Measurements from ENCODE around the gene CNTRL.
"Not testable (repeated sequence)": the region's sequence is repeated elsewhere in the genome, so short reads cannot be mapped to it uniquely, and the experiment has no call there.

CNTRL gene

DNA sequence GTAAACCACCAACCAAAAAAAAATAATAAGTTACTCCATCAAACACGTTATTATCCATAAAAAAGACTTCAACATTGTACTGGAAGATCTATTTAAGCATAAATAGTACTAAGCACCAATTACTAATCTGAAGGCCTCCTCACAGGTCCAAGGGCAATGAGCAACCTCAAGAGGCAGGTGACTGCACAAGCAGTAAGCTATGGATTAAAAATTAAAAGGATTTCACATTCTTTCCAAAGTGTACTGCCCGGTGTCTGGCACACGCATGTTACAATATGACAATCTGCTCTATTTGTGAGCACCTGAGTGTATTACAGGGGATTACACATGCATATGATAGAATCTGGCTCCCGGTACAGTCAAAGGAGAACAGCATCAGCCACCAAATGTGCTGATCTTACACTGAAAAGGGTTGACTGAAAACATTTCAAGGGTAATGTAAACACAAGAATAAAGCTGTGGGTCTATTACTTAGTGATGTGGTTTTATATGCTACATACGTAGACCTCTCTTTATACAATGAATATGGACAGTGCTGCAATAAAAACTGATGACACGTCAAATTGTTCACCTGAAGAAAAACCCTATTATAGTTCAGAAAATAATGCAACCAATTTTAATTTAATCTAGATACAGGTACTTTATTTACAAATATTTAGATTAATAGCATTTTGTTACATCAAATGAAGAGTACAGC is 104.1 kb downstream of the CNTRL start:
- DNase-seq (ENCODE audit: low read depth in 2 of 2), result no peak

DNA sequence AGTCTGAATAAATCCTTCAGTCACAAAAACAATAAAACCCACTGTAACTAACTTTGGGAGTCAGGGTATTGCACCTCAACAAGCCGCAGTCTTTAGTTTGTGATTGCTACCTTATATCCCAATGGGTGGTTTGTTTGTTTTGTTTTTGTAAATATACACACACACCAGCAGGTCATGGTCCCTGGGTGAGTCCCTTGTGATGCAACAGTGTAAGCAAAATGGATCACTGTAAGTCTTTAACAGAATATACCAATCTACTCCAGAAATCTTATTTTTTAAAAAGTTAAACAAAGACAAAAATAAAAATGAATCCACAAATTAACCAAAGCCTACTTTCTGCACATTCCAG is 104.6 kb downstream of the CNTRL start:
- not testable (repeated sequence) for DNase-seq (ENCODE audit: low read depth in 2 of 2)

DNA sequence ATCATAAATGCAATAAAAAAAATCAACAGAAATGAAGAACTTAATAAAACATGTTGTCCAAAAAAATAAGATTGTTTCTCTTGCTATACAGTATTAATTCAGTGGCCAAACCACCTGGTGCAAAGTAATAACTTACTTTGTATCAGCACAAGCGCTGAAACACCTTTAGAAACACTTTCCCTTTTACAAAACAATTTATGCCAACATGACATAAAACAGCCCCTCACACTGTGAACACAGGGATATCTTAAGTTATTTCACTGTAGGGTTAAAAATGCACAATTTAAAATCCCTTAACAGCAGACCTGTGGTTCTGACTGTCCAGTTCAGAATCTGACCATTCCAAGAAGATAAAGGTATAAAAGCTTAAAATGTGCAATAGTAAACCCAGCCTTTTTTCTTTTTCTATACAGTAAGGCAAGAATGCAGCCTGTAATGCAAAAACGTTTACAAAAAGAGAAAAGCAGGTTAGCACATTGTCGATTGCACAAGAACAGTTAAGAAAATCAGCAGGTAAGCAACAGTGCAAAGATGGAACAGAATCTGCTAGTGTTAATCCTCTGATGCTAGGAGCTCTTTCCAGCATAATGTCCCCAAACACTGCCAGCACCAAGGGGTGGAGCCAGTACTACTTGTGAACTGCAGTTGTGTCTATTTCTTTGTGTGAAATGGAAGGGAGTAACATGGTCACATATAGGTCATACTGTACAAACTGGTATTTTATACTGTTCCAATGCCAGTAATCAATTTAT is 105.4 kb downstream of the CNTRL start:
- DNase-seq (ENCODE audit: low read depth in 2 of 2), result no peak

DNA sequence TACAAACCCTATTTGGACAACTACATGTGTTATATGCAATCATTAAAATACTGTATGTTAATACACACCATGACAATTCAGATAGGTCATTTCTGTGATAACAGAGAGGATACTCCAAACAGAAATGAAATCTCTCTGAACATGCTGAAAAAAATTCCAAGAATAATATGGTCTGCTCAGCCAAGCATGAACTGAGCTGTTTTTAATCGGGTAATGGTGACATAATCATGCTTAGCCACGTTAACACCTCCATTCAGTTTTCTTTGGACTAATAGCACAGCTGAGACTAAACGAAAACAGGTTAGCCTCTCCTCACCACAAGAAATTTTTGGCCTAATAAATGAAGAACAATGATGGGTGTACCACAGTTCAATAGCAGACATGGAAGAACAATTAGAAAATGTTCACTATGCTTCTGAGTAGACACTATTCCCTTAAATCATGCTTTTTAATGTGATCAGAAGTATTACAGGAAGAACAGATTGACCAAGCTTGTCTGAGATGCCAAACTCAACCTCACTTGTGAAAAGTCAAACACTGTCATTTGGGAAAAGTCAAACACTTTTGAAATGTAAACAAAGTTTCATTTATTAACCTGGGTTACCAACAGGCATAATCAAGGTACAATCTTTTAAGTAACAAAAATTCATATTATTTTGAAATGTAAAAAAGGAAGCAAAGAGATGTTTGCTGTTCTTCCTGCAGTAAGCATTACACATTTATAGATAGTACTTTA is 107.5 kb downstream of the CNTRL start:
- DNase-seq (ENCODE audit: low read depth in 2 of 2), result no peak

DNA sequence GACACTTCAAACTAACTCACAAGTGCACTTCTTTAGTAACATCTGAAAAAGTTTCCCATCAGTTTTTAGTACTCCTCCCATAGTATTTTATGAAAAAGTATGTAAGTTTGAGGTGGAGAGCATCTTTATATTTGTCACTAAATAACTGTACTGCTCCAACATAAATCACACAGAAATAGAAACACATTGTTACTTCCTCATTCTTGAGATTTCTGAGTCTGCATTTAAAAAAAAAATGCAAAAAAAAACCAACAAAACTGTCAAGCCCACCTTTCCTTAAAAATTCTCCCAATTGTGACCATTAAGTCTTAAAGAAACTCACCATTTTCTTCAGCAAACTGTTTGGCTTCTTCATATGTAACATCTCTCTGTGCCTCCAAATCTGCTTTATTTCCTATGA is 108.2 kb downstream of the CNTRL start:
- DNase-seq (ENCODE audit: low read depth in 2 of 2), result no peak

DNA sequence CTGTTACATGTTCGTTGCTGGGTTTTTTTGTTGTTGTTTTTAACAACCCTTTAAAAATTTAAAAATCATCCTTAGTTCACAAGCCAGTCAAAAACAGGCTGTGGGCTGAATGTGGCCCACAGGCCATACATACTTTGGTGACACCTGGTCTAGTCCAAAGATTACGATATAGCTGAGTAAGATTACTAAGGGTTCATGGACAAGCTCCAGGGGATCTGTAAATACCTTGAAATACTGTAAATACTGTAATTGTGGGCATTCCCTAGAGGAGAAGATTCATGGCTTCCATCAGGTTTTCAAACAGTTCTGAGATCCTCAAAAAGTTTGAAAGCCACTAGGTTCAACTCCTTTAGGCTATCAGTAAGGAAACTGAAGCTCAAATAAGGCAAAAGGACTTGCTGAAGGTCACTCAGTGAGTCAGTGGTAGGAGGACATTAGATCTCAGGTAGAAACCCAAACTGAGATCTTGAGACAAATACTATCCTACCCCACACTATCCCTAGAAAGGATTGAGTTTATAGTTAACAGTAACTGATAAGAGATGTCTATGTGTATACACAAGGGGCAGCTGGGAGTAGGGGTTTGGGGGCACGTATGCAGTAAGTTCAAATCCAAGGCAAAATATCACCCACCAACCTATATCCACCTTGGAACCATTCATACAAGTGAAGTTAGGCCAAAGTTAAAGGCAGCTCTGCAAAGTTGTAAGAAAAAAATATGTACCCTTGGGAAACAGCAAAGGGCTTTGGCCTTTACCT is 109.1 kb downstream of the CNTRL start:
- DNase-seq (ENCODE audit: low read depth in 2 of 2), result no peak

DNA sequence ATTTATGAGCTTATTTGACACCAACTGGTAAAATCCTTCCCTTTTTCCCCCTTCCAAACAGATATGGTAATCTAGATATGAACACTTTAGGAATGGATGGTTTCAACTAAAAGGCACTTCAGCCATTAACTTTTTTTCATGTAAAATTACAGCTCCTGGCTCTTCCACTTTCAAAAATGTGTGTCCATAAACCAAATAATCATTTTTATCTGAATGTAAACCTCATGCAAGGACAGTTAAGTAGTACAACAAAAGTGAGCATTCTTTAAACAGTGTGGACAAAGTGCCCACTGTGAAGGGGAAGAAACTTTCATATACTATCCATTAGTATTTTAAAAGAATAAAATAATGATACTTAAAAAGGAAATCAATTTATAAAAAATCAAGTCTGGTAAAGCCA is 109.7 kb downstream of the CNTRL start:
- DNase-seq (ENCODE audit: low read depth in 2 of 2), result no peak

DNA sequence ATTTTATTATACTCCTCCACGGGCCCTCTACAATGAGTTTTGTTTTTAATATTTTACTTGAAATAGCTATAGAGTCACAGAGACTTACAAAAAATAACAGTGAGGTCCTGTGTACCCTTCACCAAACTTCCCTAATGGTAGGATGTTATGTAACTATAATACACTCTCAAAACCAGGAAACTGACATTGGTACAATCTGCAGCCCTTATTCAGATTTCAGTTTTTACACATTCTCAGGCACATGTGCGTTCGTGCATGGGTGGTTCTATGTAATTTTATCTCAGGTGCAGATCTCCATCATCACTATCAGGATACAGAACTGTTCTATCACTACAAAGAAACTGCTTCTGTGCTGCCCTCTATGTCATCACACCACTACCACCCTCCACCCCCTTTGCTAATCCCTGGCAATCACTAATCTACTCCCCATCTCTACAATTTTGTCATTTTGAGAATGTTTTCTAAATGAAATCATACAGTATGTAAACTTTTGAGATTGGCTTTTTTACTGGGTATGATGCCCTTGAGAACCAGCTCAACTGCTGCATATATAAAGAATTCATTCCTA is 110.5 kb downstream of the CNTRL start:
- DNase-seq (ENCODE audit: low read depth in 2 of 2), result no peak

DNA sequence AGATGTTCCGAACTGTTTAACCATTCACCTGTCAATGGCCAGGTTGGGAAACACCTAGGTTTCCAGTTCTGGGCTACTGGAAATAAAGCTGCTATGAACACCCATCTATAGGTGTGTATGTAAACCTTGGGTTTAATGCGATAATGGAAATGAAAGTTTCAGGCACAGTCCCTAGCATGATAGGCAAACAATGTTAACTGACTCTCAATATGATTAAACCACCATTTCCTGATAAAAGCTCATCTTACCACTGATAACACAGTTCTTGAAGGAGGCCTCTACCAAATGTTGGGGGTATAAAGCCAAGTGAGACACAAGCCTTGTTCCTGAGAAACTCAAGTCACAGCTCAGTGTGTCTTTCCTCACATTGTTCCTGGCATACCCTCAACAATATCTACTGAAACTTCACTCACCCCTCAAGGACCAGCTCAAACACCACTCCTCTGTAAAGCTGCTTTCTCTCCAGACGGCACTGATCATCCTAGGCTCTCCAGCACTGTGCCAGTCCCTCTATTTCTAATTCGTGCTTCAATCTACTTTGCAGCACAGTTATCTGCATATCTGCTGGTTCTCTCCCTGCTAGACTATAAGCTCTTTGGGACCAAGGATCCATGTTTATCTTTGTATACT is 111.1 kb downstream of the CNTRL start:
- no peak for DNase-seq (ENCODE audit: low read depth in 2 of 2)

DNA sequence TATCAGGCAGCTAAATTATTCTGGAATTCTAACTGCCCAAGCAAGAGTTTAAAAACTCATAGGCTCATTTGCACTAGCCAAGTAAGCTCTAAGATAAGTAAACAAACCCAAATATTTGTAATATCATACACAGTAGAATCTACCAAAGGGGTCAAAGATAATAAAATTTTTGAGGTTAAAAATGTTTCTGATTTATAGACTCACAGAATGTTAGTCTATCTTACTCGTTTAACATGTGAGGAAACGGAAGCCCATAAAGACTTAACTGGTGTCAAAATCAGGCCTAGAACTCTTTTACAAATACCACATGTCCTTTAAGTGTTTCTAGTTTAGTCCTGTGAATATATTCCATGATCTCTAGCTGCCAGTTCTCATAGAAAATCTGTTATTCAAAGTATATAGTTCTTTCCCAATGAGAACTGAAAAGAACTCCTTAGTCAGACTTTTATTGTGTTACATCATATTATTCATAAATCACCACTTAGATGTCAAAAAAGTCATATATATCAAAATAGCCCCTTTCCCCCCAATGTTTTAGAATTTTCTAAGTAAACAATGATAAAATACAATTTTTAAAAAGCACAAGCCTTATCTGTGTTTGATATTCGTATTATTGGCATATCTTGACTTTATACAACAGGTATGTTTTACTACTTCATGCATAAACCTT is 113.0 kb downstream of the CNTRL start:
- DNase-seq (ENCODE audit: low read depth in 2 of 2), result no peak

DNA sequence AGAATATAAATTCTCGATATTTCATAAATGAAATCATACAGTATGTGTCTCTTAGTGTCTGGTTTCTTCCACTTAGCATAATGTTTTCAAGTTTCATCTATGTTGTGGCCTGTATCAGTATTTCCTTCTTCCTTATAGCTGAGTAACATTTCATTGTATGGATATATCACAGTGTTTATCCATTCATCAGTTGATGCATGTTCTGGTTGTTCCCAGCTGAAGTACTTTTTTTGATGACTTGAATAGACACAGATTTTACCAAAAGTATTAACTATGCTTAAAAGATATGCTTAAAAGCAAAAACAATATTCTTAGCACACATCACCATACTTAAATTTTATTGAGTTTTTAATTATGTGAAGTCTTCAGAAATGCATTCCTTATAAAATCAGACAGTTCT is 114.3 kb downstream of the CNTRL start:
- DNase-seq (ENCODE audit: low read depth in 2 of 2), result no peak

DNA sequence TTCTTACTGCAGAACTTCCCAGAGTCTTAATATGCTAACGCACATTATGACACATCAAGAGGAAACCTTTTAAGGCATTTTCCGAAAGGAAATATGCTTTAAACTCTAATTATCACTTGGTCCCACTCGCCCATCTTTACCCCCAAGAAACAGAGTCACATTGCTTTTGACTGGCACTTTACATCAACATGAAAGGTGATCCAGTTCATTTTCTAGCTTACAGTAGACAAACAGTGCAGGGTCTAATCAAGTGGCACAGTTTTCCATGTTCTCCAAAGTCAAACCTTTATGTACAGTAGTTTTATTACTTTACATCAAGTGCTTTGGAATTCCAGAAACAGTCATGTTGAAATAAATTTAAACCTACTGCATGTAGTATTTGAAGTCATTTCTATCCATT is 114.9 kb downstream of the CNTRL start:
- no peak for DNase-seq (ENCODE audit: low read depth in 2 of 2)

DNA sequence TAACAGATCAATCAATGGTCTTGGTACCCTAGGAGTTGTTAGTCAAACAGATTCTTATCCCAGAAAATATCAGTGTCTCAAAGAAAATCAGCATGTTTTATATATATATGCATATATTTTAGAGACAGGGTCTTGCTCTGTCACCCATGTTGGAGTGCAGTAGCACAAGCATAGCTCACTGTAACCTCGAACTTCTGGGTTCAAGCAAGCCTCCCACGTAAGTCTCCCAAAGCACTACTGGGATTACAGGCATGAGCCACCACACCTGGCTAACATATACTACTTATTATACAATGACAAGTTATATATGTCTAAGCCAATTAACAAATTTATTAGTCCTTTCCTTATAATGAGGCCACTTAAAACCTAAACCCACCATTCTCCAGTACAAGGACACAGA is 116.5 kb downstream of the CNTRL start:
- no peak for DNase-seq (ENCODE audit: low read depth in 2 of 2)

DNA sequence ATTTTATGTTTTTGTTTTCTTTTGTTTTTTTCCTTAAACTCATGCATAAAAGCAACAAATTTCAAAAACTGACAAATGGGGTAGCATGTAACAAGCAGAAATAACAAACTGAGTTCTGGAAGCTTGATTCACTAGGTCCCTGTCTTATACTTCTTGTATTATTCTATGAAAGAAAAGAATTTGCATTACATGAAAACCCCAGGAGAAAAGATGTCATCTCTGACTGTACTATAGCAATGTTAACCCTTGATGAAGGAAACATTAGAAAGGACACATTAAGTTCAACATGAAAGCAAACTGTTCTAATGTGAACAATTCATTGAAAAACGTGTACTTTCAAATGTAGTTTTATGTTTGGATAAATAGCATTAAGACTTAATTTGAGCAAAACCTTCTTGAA is 117.8 kb downstream of the CNTRL start:
- no peak for DNase-seq (ENCODE audit: low read depth in 2 of 2)

DNA sequence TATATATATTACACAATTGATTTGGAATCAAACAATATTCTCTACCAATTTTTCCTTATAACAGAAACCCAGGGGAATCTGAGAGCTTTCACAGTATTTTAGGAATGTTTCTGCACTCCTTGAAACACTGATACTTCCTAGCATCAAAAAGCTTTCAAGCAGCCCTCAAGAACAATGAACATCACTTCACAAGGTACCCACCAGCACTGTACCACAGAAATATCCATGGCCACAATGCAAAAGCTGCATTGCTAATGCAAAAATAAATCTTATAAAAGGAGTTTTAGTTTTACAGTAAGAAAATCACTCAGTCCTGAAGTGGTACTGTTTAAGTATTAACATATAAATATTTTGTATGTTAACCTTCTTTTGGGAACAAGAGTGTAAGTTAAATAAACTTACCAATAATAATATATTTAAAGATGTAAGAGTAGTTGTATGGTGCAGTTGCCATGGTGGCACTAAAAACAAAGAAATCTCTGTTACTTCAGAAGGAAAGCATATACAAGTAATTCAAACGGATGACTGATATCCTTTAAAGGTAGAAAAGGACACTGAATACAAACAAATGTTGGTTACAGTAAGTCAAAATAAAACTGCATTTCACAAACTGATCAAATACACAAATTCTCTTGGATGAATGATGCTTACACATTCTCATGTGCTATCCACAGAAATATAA is 118.3 kb downstream of the CNTRL start:
- no peak for DNase-seq (ENCODE audit: low read depth in 2 of 2)

DNA sequence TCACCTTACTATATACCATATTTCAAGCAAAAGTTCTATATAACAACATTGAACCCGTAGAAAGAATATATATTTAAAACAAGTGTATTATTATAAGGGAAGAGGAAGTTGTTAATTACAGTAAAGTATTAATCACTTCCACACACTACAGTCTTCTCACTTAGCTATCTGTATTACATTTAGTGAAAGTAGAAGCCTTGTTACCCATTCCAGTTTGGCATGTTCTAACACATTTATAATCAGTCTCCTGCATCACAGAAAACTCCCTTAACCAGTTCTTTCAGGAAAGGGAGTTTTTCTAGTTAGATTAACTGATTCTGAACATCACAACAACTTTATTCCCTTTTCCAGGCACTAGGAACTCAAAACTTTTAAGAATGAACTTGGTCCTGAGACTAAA is 120.0 kb downstream of the CNTRL start:
- DNase-seq (ENCODE audit: low read depth in 2 of 2), result no peak

DNA sequence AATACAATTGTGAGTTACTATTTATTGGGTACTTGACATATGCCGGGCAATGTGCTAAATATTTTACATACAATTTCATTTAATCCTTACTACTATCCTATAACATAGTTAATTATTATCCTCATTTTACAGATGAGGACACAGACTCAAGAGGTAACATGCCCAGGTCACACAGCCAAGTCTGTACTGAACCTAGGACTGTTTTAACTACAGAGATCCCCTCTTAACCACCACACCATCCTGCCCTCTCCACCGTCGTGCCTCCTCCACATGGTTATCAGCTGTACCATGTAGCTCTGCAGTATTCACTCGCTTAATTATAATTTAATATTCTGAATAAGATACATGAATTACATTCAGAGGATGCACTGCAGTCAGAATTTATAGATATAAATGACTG is 121.6 kb downstream of the CNTRL start:
- no peak for DNase-seq (ENCODE audit: low read depth in 2 of 2)

DNA sequence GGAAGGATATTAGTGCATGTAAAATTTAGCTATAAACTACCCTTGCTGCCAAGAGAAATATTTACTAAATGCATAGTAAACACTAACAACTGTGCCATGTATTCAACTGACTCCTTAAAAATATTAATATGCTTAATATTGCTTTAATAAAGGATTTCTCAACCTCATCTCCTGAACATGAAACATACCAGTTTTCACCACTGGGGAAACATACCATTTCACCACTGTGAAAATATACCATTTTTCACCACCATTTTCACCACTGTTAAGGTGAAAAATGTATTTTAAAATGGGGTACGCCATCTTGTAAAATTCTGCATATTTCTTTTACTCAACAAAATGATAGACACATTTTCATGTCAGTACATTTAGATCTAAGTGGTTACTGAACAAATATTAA is 122.4 kb downstream of the CNTRL start:
- DNase-seq (ENCODE audit: low read depth in 2 of 2), result no peak

DNA sequence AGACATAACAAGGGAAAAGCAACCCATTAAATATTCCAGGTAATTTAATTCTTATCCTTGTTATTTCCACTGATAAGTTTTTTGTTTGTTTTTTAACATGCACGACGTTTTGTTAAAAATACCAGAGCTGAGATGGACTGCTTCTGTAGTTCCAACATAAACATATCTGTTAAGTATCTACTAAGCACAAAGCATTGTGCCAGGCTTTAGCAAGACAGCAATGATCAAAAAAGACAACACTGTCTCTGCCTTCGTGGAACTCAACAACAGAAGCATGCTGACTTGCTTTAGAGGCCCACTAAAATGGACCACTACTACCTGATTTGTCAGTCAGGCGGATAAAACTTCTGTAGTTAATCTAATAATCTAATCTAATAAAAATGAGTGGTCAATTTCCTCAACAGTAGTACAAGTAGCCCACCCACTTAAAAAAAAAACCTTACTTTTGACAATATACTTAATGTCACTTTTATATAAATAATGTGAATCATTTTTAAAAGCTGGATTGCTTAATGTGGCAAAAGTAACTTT is 123.8 kb downstream of the CNTRL start:
- no peak for DNase-seq (ENCODE audit: low read depth in 2 of 2)

DNA sequence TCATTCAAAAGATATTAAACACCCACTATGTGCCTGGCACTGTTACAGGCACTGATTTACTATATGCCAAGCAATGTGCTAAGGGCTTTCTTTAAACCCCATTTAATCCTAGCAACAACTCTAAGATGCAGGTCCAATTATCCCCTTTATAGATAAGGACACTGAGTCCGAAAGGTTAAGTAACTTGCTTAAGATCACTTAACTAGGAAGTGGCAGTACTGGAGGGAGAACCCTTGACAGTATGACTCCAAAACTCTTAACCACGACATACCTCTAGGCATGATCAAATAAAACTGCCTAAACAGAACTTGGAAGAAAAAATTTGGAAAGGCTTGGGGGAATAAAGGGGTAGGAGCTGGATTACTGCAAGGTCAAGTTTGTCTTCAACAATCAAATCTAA is 125.2 kb downstream of the CNTRL start:
- DNase-seq (ENCODE audit: low read depth in 2 of 2), result no peak
